ENCODE data around the gene CTIF.

GRCh38 chr18:48575301-48575657 lies 36.4 kb downstream of the CTIF start:
- TF ChIP-seq, protein P1, sequence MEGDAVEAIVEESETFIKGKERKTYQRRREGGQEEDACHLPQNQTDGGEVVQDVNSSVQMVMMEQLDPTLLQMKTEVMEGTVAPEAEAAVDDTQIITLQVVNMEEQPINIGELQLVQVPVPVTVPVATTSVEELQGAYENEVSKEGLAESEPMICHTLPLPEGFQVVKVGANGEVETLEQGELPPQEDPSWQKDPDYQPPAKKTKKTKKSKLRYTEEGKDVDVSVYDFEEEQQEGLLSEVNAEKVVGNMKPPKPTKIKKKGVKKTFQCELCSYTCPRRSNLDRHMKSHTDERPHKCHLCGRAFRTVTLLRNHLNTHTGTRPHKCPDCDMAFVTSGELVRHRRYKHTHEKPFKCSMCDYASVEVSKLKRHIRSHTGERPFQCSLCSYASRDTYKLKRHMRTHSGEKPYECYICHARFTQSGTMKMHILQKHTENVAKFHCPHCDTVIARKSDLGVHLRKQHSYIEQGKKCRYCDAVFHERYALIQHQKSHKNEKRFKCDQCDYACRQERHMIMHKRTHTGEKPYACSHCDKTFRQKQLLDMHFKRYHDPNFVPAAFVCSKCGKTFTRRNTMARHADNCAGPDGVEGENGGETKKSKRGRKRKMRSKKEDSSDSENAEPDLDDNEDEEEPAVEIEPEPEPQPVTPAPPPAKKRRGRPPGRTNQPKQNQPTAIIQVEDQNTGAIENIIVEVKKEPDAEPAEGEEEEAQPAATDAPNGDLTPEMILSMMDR (IDR thresholded peaks at IDR 0.05; ENCODE audit: poor library complexity), result no peak
- TF ChIP-seq EZH2 (IDR thresholded peaks at IDR 0.05; ENCODE audit: borderline replicate concordance), result no peak

Data from hepatocyte (in vitro differentiated cells).